ENCODE results near the gene GBE1.
"Not testable (repeated sequence)": the region's sequence is repeated elsewhere in the genome, so short reads cannot be mapped to it uniquely, and the experiment has no call there.

The GBE1 gene

GRCh38 chr3:81760924-81761903, at the start of gene GBE1:
GBE1 (minus strand) TSS chr3:81761645; CDS start chr3:81761517, 128 bp downstream.
- peak; percentile 85 for DNase-seq (ENCODE audit: low spot score)

GRCh38 chr3:81808900-81809299, 47.5 kb upstream of the GBE1 start:
- no peak for DNase-seq (ENCODE audit: low spot score)

- DNase-seq (ENCODE audit: low spot score), result no peak
Measured at GRCh38 chr3:81799403-81799802, 38.0 kb upstream of the GBE1 start.

GRCh38 chr3:81793410-81793809, 32.0 kb upstream of the GBE1 start:
- DNase-seq (ENCODE audit: low spot score), result peak; percentile 31

GRCh38 chr3:81790117-81790516, 28.7 kb upstream of the GBE1 start:
- no peak for DNase-seq (ENCODE audit: low spot score)

GRCh38 chr3:81789691-81790090, 28.2 kb upstream of the GBE1 start:
- DNase-seq (ENCODE audit: low spot score), result no peak

GRCh38 chr3:81788610-81789009, 27.2 kb upstream of the GBE1 start:
- no peak for DNase-seq (ENCODE audit: low spot score)

GRCh38 chr3:81788044-81788443, 26.6 kb upstream of the GBE1 start:
- no peak for DNase-seq (ENCODE audit: low spot score)

- peak; percentile 6 for DNase-seq (ENCODE audit: low spot score)
Measured at GRCh38 chr3:81782585-81782984, 21.1 kb upstream of the GBE1 start.

GRCh38 chr3:81778678-81779182, 17.3 kb upstream of the GBE1 start:
- DNase-seq (ENCODE audit: low spot score), result no peak

- no peak for DNase-seq (ENCODE audit: low spot score)
Measured at GRCh38 chr3:81776643-81777042, 15.2 kb upstream of the GBE1 start.

- no peak for DNase-seq (ENCODE audit: low spot score)
Measured at GRCh38 chr3:81770710-81771109, 9.3 kb upstream of the GBE1 start.

GRCh38 chr3:81769299-81769698, 7.9 kb upstream of the GBE1 start:
- no peak for DNase-seq (ENCODE audit: low spot score)

GRCh38 chr3:81767250-81767859, 5.9 kb upstream of the GBE1 start:
- not testable (repeated sequence) for DNase-seq (ENCODE audit: low spot score)

GRCh38 chr3:81765400-81765799, 4.0 kb upstream of the GBE1 start:
- no peak for DNase-seq (ENCODE audit: low spot score)

GRCh38 chr3:81764665-81765064, 3.2 kb upstream of the GBE1 start:
- no peak for DNase-seq (ENCODE audit: low spot score)

GRCh38 chr3:81764002-81764401, 2.6 kb upstream of the GBE1 start:
- no peak for DNase-seq (ENCODE audit: low spot score)

- DNase-seq (ENCODE audit: low spot score), result peak; percentile 1
Measured at GRCh38 chr3:81763001-81763400, 1.6 kb upstream of the GBE1 start.

GRCh38 chr3:81761904-81762580, 597 bp upstream of the GBE1 start:
- DNase-seq (ENCODE audit: low spot score), result no peak

- DNase-seq (ENCODE audit: low spot score), result peak; percentile 3
Measured at GRCh38 chr3:81760215-81760614, 1.2 kb downstream of the GBE1 start.

- not testable (repeated sequence) for DNase-seq (ENCODE audit: low spot score)
Measured at GRCh38 chr3:81758771-81759170, 2.7 kb downstream of the GBE1 start.

- no peak for DNase-seq (ENCODE audit: low spot score)
Measured at GRCh38 chr3:81758275-81758674, 3.2 kb downstream of the GBE1 start.
